ENCODE measurements around the gene NOS1AP.

NOS1AP gene

DNA sequence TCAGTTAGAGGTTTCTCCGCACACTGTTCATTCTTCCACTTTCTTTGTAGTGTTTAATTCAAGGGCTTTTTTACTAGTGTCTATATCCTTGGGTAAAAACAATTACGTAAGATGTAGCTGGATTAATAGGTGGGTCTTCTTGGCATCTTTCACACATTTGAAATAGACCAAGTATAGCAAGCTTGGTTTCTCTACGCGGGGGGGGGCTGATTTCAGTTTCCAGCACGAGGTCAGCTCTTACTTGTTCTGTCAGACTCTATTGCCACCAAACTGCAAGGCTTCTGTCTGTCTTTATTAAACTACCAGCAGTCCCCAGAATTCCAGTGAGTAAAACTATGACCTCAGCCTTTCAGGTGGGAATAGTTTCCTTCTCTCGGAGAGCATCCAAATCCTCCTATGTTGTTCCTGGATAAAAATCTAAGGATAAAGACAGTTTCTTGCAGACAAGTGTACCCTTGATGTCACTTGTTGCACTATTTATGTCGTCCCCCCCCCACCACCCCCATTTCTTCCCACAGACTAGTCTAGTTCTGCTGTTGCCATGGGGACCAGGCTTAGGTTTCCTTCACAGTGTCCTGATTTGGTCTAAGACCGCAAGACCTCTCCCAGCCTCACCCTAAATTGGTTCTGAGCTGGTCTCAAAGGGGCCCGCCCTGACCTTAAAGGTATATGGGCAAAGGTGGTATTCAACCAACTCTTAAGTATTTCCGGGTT lies 290.2 kb downstream of the NOS1AP start:
- no peak for DNase-seq (ENCODE audit: low spot score)
- H3K27ac ChIP-seq, result no peak overlapping the region
- no peak overlapping the region for H3K4me3 ChIP-seq
- TF ChIP-seq, protein P1, sequence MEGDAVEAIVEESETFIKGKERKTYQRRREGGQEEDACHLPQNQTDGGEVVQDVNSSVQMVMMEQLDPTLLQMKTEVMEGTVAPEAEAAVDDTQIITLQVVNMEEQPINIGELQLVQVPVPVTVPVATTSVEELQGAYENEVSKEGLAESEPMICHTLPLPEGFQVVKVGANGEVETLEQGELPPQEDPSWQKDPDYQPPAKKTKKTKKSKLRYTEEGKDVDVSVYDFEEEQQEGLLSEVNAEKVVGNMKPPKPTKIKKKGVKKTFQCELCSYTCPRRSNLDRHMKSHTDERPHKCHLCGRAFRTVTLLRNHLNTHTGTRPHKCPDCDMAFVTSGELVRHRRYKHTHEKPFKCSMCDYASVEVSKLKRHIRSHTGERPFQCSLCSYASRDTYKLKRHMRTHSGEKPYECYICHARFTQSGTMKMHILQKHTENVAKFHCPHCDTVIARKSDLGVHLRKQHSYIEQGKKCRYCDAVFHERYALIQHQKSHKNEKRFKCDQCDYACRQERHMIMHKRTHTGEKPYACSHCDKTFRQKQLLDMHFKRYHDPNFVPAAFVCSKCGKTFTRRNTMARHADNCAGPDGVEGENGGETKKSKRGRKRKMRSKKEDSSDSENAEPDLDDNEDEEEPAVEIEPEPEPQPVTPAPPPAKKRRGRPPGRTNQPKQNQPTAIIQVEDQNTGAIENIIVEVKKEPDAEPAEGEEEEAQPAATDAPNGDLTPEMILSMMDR (IDR thresholded peaks at IDR 0.05), result no peak

- no peak overlapping the region for H3K4me3 ChIP-seq
- no peak overlapping the region for H3K27ac ChIP-seq
- DNase-seq (ENCODE audit: low spot score), result no peak
- TF ChIP-seq, protein P1 (IDR thresholded peaks at IDR 0.05), result no peak
Observed at GRCh38 chr1:162360237-162360873, 290.9 kb downstream of the NOS1AP start.

GRCh38 chr1:162360874-162361260 lies 291.4 kb downstream of the NOS1AP start:
- Histone ChIP-seq H3K4me3 (no peak overlapping the region), H3K27ac (no peak overlapping the region)
- no peak for DNase-seq (ENCODE audit: low spot score)
- TF ChIP-seq, protein P1 (IDR thresholded peaks at IDR 0.05), result no peak

- Histone ChIP-seq H3K27ac (no peak overlapping the region), H3K4me3 (no peak overlapping the region)
- no peak for DNase-seq (ENCODE audit: low spot score)
- TF ChIP-seq, protein P1 (IDR thresholded peaks at IDR 0.05), result no peak
Observed at GRCh38 chr1:162361349-162361748, 291.9 kb downstream of the NOS1AP start.

DNA sequence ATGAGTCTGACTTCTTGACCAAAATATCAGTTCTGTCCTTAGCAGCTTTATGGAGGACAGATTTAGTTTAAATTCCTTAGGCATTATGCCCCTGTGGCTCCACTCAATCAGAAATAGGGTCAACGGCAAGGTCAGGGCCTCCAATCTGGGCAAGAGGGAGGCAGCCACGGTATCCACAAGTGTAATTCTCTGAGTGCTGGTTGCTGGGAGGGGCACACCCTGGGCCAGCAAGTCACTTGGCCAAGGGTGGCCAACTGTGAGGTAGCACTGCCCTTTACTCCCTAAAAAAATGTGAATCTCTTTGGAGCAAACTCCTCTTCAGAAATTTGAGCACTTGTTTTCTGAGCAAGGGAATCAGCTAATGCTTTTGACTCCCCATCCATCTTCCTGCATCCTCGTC lies 294.3 kb downstream of the NOS1AP start:
- TF ChIP-seq, protein P1 (IDR thresholded peaks at IDR 0.05), result no peak

GRCh38 chr1:162364498-162364897 lies 295.0 kb downstream of the NOS1AP start:
- no peak overlapping the region for H3K4me3 ChIP-seq
- no peak for DNase-seq (ENCODE audit: low spot score)
- TF ChIP-seq, protein P1 (IDR thresholded peaks at IDR 0.05), result no peak
- H3K27ac ChIP-seq, result no peak overlapping the region

More for the DNA sequence above, 294.3 kb downstream of the NOS1AP start:
- no peak for DNase-seq (ENCODE audit: low spot score)
- Histone ChIP-seq H3K4me3 (no peak overlapping the region), H3K27ac (no peak overlapping the region)

All from coronary artery (tissue), 2 donors.